ENCODE data around the gene ATG4B. TPM values are rescaled to one million over a fixed set of nuclear protein-coding genes. Genes with fewer than 3 reads are reported as not detected.

Gene ATG4B
- total and polyA plus RNA-seq, 2 experiments from 2014 or later: 65.3 to 85.5 TPM

GRCh38 chr2:241618829-241619228 lies 18.7 kb upstream of the ATG4B start:
- DNase-seq: no peak
- H3K9me2 ChIP-seq (ENCODE audit: insufficient read depth): no peaks in the 10 kb centered on the region
- no peak overlapping the region for H3K4me2 ChIP-seq (ENCODE audit: unreplicated experiment)
- H2AFZ ChIP-seq: no peak overlapping the region
- H3K27me3 ChIP-seq (replicated peaks; ENCODE audit: insufficient read depth): no peaks in the 10 kb centered on the region
- no peaks in the 10 kb centered on the region for H3K4me1 ChIP-seq (ENCODE audit: insufficient read depth)
- 95 to 97% methylated on average over 11 of the region's 11 CpGs for WGBS, 2 experiments (ENCODE audit: low coverage in 1 of 2, low lambda C conversion rate in 2 of 2, missing lambda C conversion rate in 2 of 2)
- H4K20me1 ChIP-seq (ENCODE audit: insufficient read depth): peaks cover 8% of the 10 kb centered on the region; the same call in 1 of the 2 replicates
- H3K9me3 ChIP-seq (ENCODE audit: low read depth): no peaks in the 10 kb centered on the region
- H3K27ac ChIP-seq: no peak overlapping the region
- H3F3A ChIP-seq (ENCODE audit: insufficient read depth): peaks cover 44% of the 10 kb centered on the region
- TF ChIP-seq EZH2 (IDR thresholded peaks at IDR 0.05; ENCODE audit: insufficient read depth, poor library complexity, severe bottlenecking) (no peak), EZH2phosphoT487 (IDR thresholded peaks at IDR 0.05; ENCODE audit: insufficient read depth, low read depth) (no peak)
- peaks cover 90% of the 10 kb centered on the region for H3K79me2 ChIP-seq (ENCODE audit: insufficient read depth)
- 0 out of 2 replicates have a peak, but pooled peaks cover 3% of the 10 kb centered on the region for H3K36me3 ChIP-seq (ENCODE audit: low read depth)
- in situ Hi-C loops (cut with MboI): no loop called here
- no peak overlapping the region for H3K4me3 ChIP-seq
- no peak overlapping the region for H3K9ac ChIP-seq

- Histone ChIP-seq H3K4me2 (ENCODE audit: unreplicated experiment) (no peak overlapping the region), H3K27ac (no peak overlapping the region), H3K9me3 (ENCODE audit: low read depth) (no peaks in the 10 kb centered on the region), H4K20me1 (ENCODE audit: insufficient read depth) (peaks cover 8% of the 10 kb centered on the region; the same call in 1 of the 2 replicates), H3K4me1 (ENCODE audit: insufficient read depth) (no peaks in the 10 kb centered on the region), H3F3A (ENCODE audit: insufficient read depth) (peaks cover 44% of the 10 kb centered on the region), H3K79me2 (ENCODE audit: insufficient read depth) (peaks cover 90% of the 10 kb centered on the region), H2AFZ (no peak overlapping the region), H3K9me2 (ENCODE audit: insufficient read depth) (no peaks in the 10 kb centered on the region), H3K4me3 (no peak overlapping the region), H3K27me3 (replicated peaks; ENCODE audit: insufficient read depth) (no peaks in the 10 kb centered on the region), H3K36me3 (ENCODE audit: low read depth) (0 out of 2 replicates have a peak, but pooled peaks cover 3% of the 10 kb centered on the region), H3K9ac (no peak overlapping the region)
- no peak for TF ChIP-seq EZH2phosphoT487 (IDR thresholded peaks at IDR 0.05; ENCODE audit: insufficient read depth, low read depth)
- TF ChIP-seq EZH2 (IDR thresholded peaks at IDR 0.05; ENCODE audit: insufficient read depth, poor library complexity, severe bottlenecking): no peak
- WGBS, 2 experiments (ENCODE audit: low coverage in 1 of 2, low lambda C conversion rate in 2 of 2, missing lambda C conversion rate in 2 of 2): 94 to 100% methylated on average over 2 to 20 of the region's 20 CpGs
- in situ Hi-C loops (cut with MboI): no loop called here
- no peak for DNase-seq
These were observed 17.7 kb upstream of the ATG4B start for GRCh38 chr2:241619597-241620418.

- TF ChIP-seq EZH2phosphoT487 (IDR thresholded peaks at IDR 0.05; ENCODE audit: insufficient read depth, low read depth) (no peak), EZH2 (IDR thresholded peaks at IDR 0.05; ENCODE audit: insufficient read depth, poor library complexity, severe bottlenecking) (no peak)
- H3K27me3 ChIP-seq (replicated peaks; ENCODE audit: insufficient read depth): no peaks in the 10 kb centered on the region
- no peaks in the 10 kb centered on the region for H3K9me2 ChIP-seq (ENCODE audit: insufficient read depth)
- H3K36me3 ChIP-seq (ENCODE audit: low read depth): 0 out of 2 replicates have a peak, but pooled peaks cover 3% of the 10 kb centered on the region
- H4K20me1 ChIP-seq (ENCODE audit: insufficient read depth): peaks cover 8% of the 10 kb centered on the region; the same call in 1 of the 2 replicates
- H3K9me3 ChIP-seq (ENCODE audit: low read depth): no peaks in the 10 kb centered on the region
- 0 out of 2 replicates have a peak overlapping the region, but pooled peaks have one; percentile 5 for H3K27ac ChIP-seq
- WGBS, 2 experiments (ENCODE audit: low coverage in 1 of 2, low lambda C conversion rate in 2 of 2, missing lambda C conversion rate in 2 of 2): 99 to 100% methylated on average over 2 to 6 of the region's 6 CpGs
- no peak overlapping the region for H3K4me2 ChIP-seq (ENCODE audit: unreplicated experiment)
- in situ Hi-C loops (cut with MboI): no loop called here
- no peak overlapping the region for H3K9ac ChIP-seq
- peaks cover 90% of the 10 kb centered on the region for H3K79me2 ChIP-seq (ENCODE audit: insufficient read depth)
- H3K4me1 ChIP-seq (ENCODE audit: insufficient read depth): no peaks in the 10 kb centered on the region
- no peak overlapping the region for H2AFZ ChIP-seq
- no peak overlapping the region for H3K4me3 ChIP-seq
- DNase-seq: peak; percentile 63
- peaks cover 44% of the 10 kb centered on the region for H3F3A ChIP-seq (ENCODE audit: insufficient read depth)
These were observed 17.1 kb upstream of the ATG4B start for GRCh38 chr2:241620419-241620769.

- no peak for DNase-seq
- 92% methylated on average over 10 of the region's 10 CpGs for WGBS, 2 experiments (ENCODE audit: low coverage in 1 of 2, low lambda C conversion rate in 2 of 2, missing lambda C conversion rate in 2 of 2)
- H3K27ac ChIP-seq: no peak overlapping the region
- no peak overlapping the region for H3K9ac ChIP-seq
- H2AFZ ChIP-seq: no peak overlapping the region
- no peaks in the 10 kb centered on the region for H3K9me2 ChIP-seq (ENCODE audit: insufficient read depth)
- no peaks in the 10 kb centered on the region for H3K27me3 ChIP-seq (replicated peaks; ENCODE audit: insufficient read depth)
- TF ChIP-seq EZH2phosphoT487 (IDR thresholded peaks at IDR 0.05; ENCODE audit: insufficient read depth, low read depth): no peak
- TF ChIP-seq EZH2 (IDR thresholded peaks at IDR 0.05; ENCODE audit: insufficient read depth, poor library complexity, severe bottlenecking): no peak
- H3K9me3 ChIP-seq (ENCODE audit: low read depth): no peaks in the 10 kb centered on the region
- no peak overlapping the region for H3K4me3 ChIP-seq
- H3F3A ChIP-seq (ENCODE audit: insufficient read depth): no peaks in the 10 kb centered on the region
- 0 out of 2 replicates have a peak, but pooled peaks cover 4% of the 10 kb centered on the region for H4K20me1 ChIP-seq (ENCODE audit: insufficient read depth)
- H3K4me1 ChIP-seq (ENCODE audit: insufficient read depth): no peaks in the 10 kb centered on the region
- H3K4me2 ChIP-seq (ENCODE audit: unreplicated experiment): no peak overlapping the region
- in situ Hi-C loops (cut with MboI): no loop called here
- peaks cover 12% of the 10 kb centered on the region for H3K36me3 ChIP-seq (ENCODE audit: low read depth)
- H3K79me2 ChIP-seq (ENCODE audit: insufficient read depth): peaks cover 100% of the 10 kb centered on the region
These were observed 9.8 kb upstream of the ATG4B start for GRCh38 chr2:241627675-241628074.
